ENCODE measurements around the gene DLG2. TPM values are rescaled to one million over a fixed set of nuclear protein-coding genes. Genes with fewer than 3 reads are reported as not detected.

Gene DLG2
- total and polyA plus RNA-seq, 12 donors = 1.0 to 14.8 (median 7.4) TPM

- 57 to 64% methylated on average over 2 of the region's 2 CpGs for WGBS, 2 donors
Measured at GRCh38 chr11:84590106-84590505, 1037.0 kb downstream of the DLG2 start.

GRCh38 chr11:84588131-84588829, 1038.9 kb downstream of the DLG2 start:
- ATAC-seq (no peak), DNase-seq (no peak)
- Histone ChIP-seq H3K4me1 (no peaks in the 10 kb centered on the region), H3K36me3 (no peaks in the 10 kb centered on the region), H3K4me3 (no peak overlapping the region), H3K27me3 (no peaks in the 10 kb centered on the region), H3K9me3 (peaks cover 0 to 2% (median 0%) of the 10 kb centered on the region in 11 donors), H3K27ac (no peak overlapping the region)
- intact Hi-C loops (cut with DNase I) = no loop called here
- WGBS, 2 donors = 70 to 77% methylated on average over 4 of the region's 4 CpGs
- TF ChIP-seq CTCF (IDR thresholded peaks at IDR 0.05) = no peak

More at GRCh38 chr11:84590106-84590505, 1037.0 kb downstream of the DLG2 start:
- no peak for ATAC-seq
- Histone ChIP-seq H3K27ac (no peak overlapping the region), H3K4me3 (no peak overlapping the region), H3K27me3 (no peaks in the 10 kb centered on the region), H3K4me1 (peaks cover 0 to 9% (median 0%) of the 10 kb centered on the region in 9 donors), H3K9me3 (peaks cover 0 to 4% (median 0%) of the 10 kb centered on the region in 11 donors), H3K36me3 (no peaks in the 10 kb centered on the region)
- TF ChIP-seq CTCF (IDR thresholded peaks at IDR 0.05) = no peak
- no peak for DNase-seq
- intact Hi-C loops (cut with DNase I) = no loop called here

- intact Hi-C loops (cut with DNase I) = no loop called here
- Histone ChIP-seq H3K27ac (no peak overlapping the region), H3K4me3 (no peak overlapping the region), H3K36me3 (no peaks in the 10 kb centered on the region), H3K9me3 (no peaks in the 10 kb centered on the region), H3K27me3 (no peaks in the 10 kb centered on the region), H3K4me1 (no peaks in the 10 kb centered on the region)
- ATAC-seq = no peak
- no peak for DNase-seq
- 77 to 82% methylated on average over 1 of the region's 1 CpG for WGBS, 2 donors
- no peak for TF ChIP-seq CTCF (IDR thresholded peaks at IDR 0.05)
Measured at GRCh38 chr11:84583106-84583505, 1044.0 kb downstream of the DLG2 start.

- Histone ChIP-seq H3K9me3 (no peaks in the 10 kb centered on the region), H3K36me3 (no peaks in the 10 kb centered on the region), H3K4me1 (no peaks in the 10 kb centered on the region), H3K27me3 (no peaks in the 10 kb centered on the region), H3K27ac (no peak overlapping the region), H3K4me3 (no peak overlapping the region)
- DNase-seq (no peak), ATAC-seq (no peak)
- intact Hi-C loops (cut with DNase I) = no loop called here
- WGBS, 2 donors = 59 to 64% methylated on average over 3 of the region's 3 CpGs
- no peak for TF ChIP-seq CTCF (IDR thresholded peaks at IDR 0.05)
Measured at GRCh38 chr11:84581083-84581482, 1046.1 kb downstream of the DLG2 start.

All from heart right ventricle (tissue), 16 donors.